H9 (cell line): ENCODE data around the gene TNFAIP8L3. TPM values are rescaled to one million over a fixed set of nuclear protein-coding genes. Genes with fewer than 3 reads are reported as not detected.

ENCODE experiments used
- DNase-seq: peaks from one replicate; pipeline ENCODE4 v3.0.0-alpha.2; 2017
- H2AFZ ChIP-seq: one replicate; pipeline ENCODE4 v1.6.1; 2013; ENCODE audit warnings: mild to moderate bottlenecking, low read length, control low read depth, moderate library complexity
- H2AK5ac ChIP-seq: 2 replicates; pipeline ENCODE4 v1.6.1; 2013; ENCODE audit warnings: low read length, control low read depth, mixed read lengths; ENCODE audit not compliant: insufficient read length
- H2BK120ac ChIP-seq: one replicate; pipeline ENCODE4 v1.6.1; 2013; ENCODE audit warnings: low read depth, mild to moderate bottlenecking, low read length, control low read depth, inconsistent platforms; ENCODE audit not compliant: poor library complexity, severe bottlenecking
- H2BK12ac ChIP-seq: 2 replicates; pipeline ENCODE4 v1.6.1; 2013; ENCODE audit warnings: low read length, control low read depth, mixed read lengths, low read depth; ENCODE audit not compliant: insufficient read length
- H2BK15ac ChIP-seq: 2 replicates; pipeline ENCODE4 v1.6.1; 2013; ENCODE audit warnings: low read depth, low read length, control low read depth
- H2BK20ac ChIP-seq: one replicate; pipeline ENCODE4 v1.6.1; 2013; ENCODE audit warnings: low read depth, mild to moderate bottlenecking, low read length, control low read depth, inconsistent platforms; ENCODE audit not compliant: poor library complexity, severe bottlenecking
- H2BK5ac ChIP-seq: 2 replicates; pipeline ENCODE4 v1.6.1; 2013; ENCODE audit warnings: low read length, control low read depth, mixed read lengths; ENCODE audit not compliant: insufficient read length
- H3K14ac ChIP-seq: 2 replicates; pipeline ENCODE4 v1.6.1; 2013; ENCODE audit warnings: low read length, control low read depth; ENCODE audit not compliant: insufficient read depth
- H3K18ac ChIP-seq: 2 replicates; pipeline ENCODE4 v1.6.1; 2013; ENCODE audit warnings: low read depth, mild to moderate bottlenecking, mixed read lengths, low read length, control low read depth; ENCODE audit not compliant: insufficient read length
- H3K23ac ChIP-seq: 2 replicates; pipeline ENCODE4 v1.6.1; 2013; ENCODE audit warnings: low read length, control low read depth, mixed read lengths, low read depth; ENCODE audit not compliant: insufficient read length
- H3K23me2 ChIP-seq: 2 replicates; pipeline ENCODE4 v1.6.1; 2013; ENCODE audit warnings: low read depth, mild to moderate bottlenecking, mixed read lengths, low read length, control low read depth; ENCODE audit not compliant: insufficient read length, poor library complexity, severe bottlenecking
- H3K27ac ChIP-seq: 2 replicates; pipeline ENCODE4 v1.5.1; 2013; ENCODE audit warnings: low read length, control low read depth, mixed read lengths, low read depth; ENCODE audit not compliant: insufficient read length
- H3K27me3 ChIP-seq: 2 replicates; pipeline ENCODE4 v1.6.1; 2013; ENCODE audit warnings: low read length, control low read depth, inconsistent platforms; ENCODE audit not compliant: insufficient read depth
- H3K4ac ChIP-seq: 2 replicates; pipeline ENCODE4 v1.6.1; 2013; ENCODE audit warnings: low read depth, mild to moderate bottlenecking, control low read depth, inconsistent platforms, low read length, moderate library complexity
- H3K4me1 ChIP-seq: 2 replicates; pipeline ENCODE4 v1.6.1; 2013; ENCODE audit warnings: low read length, control low read depth, inconsistent platforms; ENCODE audit not compliant: insufficient read depth
- H3K4me2 ChIP-seq: 2 replicates; pipeline ENCODE4 v1.6.1; 2013; ENCODE audit warnings: low read length, control low read depth, mixed read lengths; ENCODE audit not compliant: insufficient read length, insufficient read depth
- H3K56ac ChIP-seq: 2 replicates; pipeline ENCODE4 v1.6.1; 2013; ENCODE audit warnings: low read depth, mild to moderate bottlenecking, mixed read lengths, low read length, control low read depth; ENCODE audit not compliant: insufficient read length
- H3K79me1 ChIP-seq: 2 replicates; pipeline ENCODE4 v1.6.1; 2013; ENCODE audit warnings: low read depth, mild to moderate bottlenecking, moderate library complexity, low read length, control low read depth, inconsistent platforms; ENCODE audit not compliant: insufficient read depth, poor library complexity, severe bottlenecking
- H3K79me2 ChIP-seq: 2 replicates; pipeline ENCODE4 v1.6.1; 2013; ENCODE audit warnings: low read length, control low read depth, inconsistent platforms; ENCODE audit not compliant: insufficient read depth
- H3K9ac ChIP-seq: 2 replicates; pipeline ENCODE4 v1.6.1; 2013; ENCODE audit warnings: low read length, control low read depth, mixed read lengths; ENCODE audit not compliant: insufficient read length; ENCODE audit errors: extremely low read depth
- H3K9me3 ChIP-seq: one replicate; pipeline ENCODE4 v1.6.1; 2013; ENCODE audit warnings: low read depth, low read length, inconsistent platforms; ENCODE audit not compliant: control insufficient read depth
- H3T11ph ChIP-seq: one replicate; pipeline ENCODE4 v1.6.1; 2013; ENCODE audit warnings: mild to moderate bottlenecking, low read length, control low read depth, inconsistent platforms
- H4K20me1 ChIP-seq: one replicate; pipeline ENCODE4 v1.6.1; 2013; ENCODE audit not compliant: control insufficient read depth, insufficient read length, insufficient read depth
- H4K5ac ChIP-seq: 2 replicates; pipeline ENCODE4 v1.6.1; 2013; ENCODE audit warnings: low read depth, mild to moderate bottlenecking, mixed read lengths, low read length, control low read depth; ENCODE audit not compliant: insufficient read length
- H4K8ac ChIP-seq: replicated peaks from 2 replicates; pipeline ENCODE4 v1.6.1; 2013; ENCODE audit warnings: low read length, control low read depth, mixed read lengths, low read depth; ENCODE audit not compliant: insufficient read length
- H4K91ac ChIP-seq: 2 replicates; pipeline ENCODE4 v1.6.1; 2013; ENCODE audit warnings: low read depth, mild to moderate bottlenecking, moderate library complexity, mixed read lengths, low read length, control low read depth; ENCODE audit not compliant: insufficient read length
- H3K27ac Mint-ChIP-seq, 3 experiments: 2 replicates in 2 of 3; 3 replicates in 1 of 3; pipeline ENCODE4 v1.8.0; 2020 to 2021; ENCODE audit warnings: mixed read lengths in 3 of 3, mild to moderate bottlenecking in 1 of 3, moderate library complexity in 1 of 3
- H3K27me3 Mint-ChIP-seq: 2 replicates; pipeline ENCODE4 v1.8.0; 2021; ENCODE audit warnings: low read depth, mild to moderate bottlenecking, moderate library complexity, mixed read lengths
- H3K36me3 Mint-ChIP-seq, 3 experiments: 2 replicates in 2 of 3; 3 replicates in 1 of 3; pipeline ENCODE4 v1.8.0; 2020 to 2021; ENCODE audit warnings: low read depth in 3 of 3, mixed read lengths in 3 of 3; ENCODE audit not compliant: insufficient read depth in 1 of 3
- H3K4me1 Mint-ChIP-seq, 2 experiments: 2 replicates each; pipeline ENCODE4 v1.8.0; 2020; ENCODE audit warnings: mixed read lengths in 2 of 2
- H3K4me3 Mint-ChIP-seq, 2 experiments: 2 replicates in 1 of 2; 3 replicates in 1 of 2; pipeline ENCODE4 v1.8.0; 2020 to 2021; ENCODE audit warnings: mild to moderate bottlenecking in 2 of 2, mixed read lengths in 2 of 2, moderate library complexity in 1 of 2
- H3K9me3 Mint-ChIP-seq, 2 experiments: 2 replicates in 1 of 2; 3 replicates in 1 of 2; pipeline ENCODE4 v1.8.0; 2020; ENCODE audit warnings: mild to moderate bottlenecking in 2 of 2, mixed read lengths in 2 of 2, moderate library complexity in 1 of 2
- CTCF ChIP-seq: fragments of 200-600 bp; sonication (generic); conservative IDR thresholded peaks from 3 replicates; pipeline ENCODE4 v1.8.0; 2021; ENCODE audit warnings: antibody characterized with exemption, mild to moderate bottlenecking
- WGBS: extraction: QIAGEN DNeasy Blood & Tissue Kit; methylation state at CpG from one replicate; pipeline ENCODE4 v1.1.7; 2013; ENCODE audit warnings: missing lambda C conversion rate, low lambda C conversion rate, mixed read lengths; ENCODE audit not compliant: insufficient read length; ENCODE audit errors: extremely low coverage; 5-methylcytosine and 5-hydroxymethylcytosine counted together
- total RNA-seq: library from RNA; stranded (reverse); gene quantifications from 2 replicates; pipeline ENCODE4 v1.2.1, GENCODE V29; 2021

TNFAIP8L3 gene
- total RNA-seq, 1 experiment from 2014 or later = 0.22 TPM

GRCh38 chr15:51110171-51110570 lies 15.5 kb upstream of the TNFAIP8L3 start:
- no peak overlapping the region for H2BK20ac ChIP-seq
- no peak overlapping the region for H3K27ac Mint-ChIP-seq
- H3K9me3 Mint-ChIP-seq = no peaks in the 10 kb centered on the region
- no peaks in the 10 kb centered on the region for H3K9me3 ChIP-seq
- H3K14ac ChIP-seq = no peak overlapping the region
- H2AFZ ChIP-seq = no peak overlapping the region
- no peaks in the 10 kb centered on the region for H3K79me1 ChIP-seq
- no peak overlapping the region for H4K5ac ChIP-seq
- H4K20me1 ChIP-seq = no peaks in the 10 kb centered on the region
- no peak overlapping the region for H3K56ac ChIP-seq
- no peak overlapping the region for H3K9ac ChIP-seq
- TF ChIP-seq CTCF = no peak
- H3T11ph ChIP-seq = no peak overlapping the region
- H4K91ac ChIP-seq = no peak overlapping the region
- no peaks in the 10 kb centered on the region for H3K36me3 Mint-ChIP-seq
- H3K4me3 Mint-ChIP-seq = no peak overlapping the region
- no peak overlapping the region for H3K18ac ChIP-seq
- no peak overlapping the region for H2BK15ac ChIP-seq
- no peaks in the 10 kb centered on the region for H3K79me2 ChIP-seq
- no peak overlapping the region for H2AK5ac ChIP-seq
- H3K4me1 ChIP-seq = no peaks in the 10 kb centered on the region
- peaks cover 14 to 17% of the 10 kb centered on the region in 2 experiments for H3K4me1 Mint-ChIP-seq
- no peaks in the 10 kb centered on the region; the same call in none of the 2 replicates for H3K27me3 Mint-ChIP-seq
- WGBS = no CpG with 5 or more reads among the region's 3 CpGs
- no peak overlapping the region for H3K4ac ChIP-seq
- H2BK5ac ChIP-seq = no peak overlapping the region
- no peak overlapping the region for H3K27ac ChIP-seq
- no peaks in the 10 kb centered on the region for H3K27me3 ChIP-seq
- no peaks in the 10 kb centered on the region for H3K23me2 ChIP-seq
- H4K8ac ChIP-seq = no peak overlapping the region
- no peak overlapping the region for H3K4me2 ChIP-seq
- no peak overlapping the region for H2BK120ac ChIP-seq
- H2BK12ac ChIP-seq = no peak overlapping the region
- DNase-seq = no peak
- no peak overlapping the region for H3K23ac ChIP-seq
